ENCODE measurements around the gene NOX1.
"Not testable (repeated sequence)": the region's sequence is repeated elsewhere in the genome, so short reads cannot be mapped to it uniquely, and the experiment has no call there.

NOX1 gene

DNA sequence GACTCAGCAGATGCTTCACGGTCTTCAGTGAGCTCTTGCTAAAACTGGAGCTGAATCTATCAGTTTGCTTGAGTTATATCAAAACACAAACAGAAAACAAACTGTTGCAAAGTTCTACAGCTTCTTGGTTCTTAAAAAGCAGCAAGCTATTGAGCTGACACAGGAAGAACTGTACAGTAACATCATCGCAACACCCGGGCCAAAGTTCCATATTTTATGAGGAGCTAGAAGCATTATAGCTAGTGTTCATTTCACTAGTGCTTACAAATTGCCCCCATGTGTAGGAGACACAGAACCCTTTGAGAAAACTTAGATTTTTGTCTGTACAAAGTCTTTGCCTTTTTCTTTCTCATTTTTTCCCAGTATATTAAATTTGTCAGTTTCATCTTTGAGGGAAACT, 71.3 kb downstream of the NOX1 start:
- DNase-seq, result no peak
- TF ChIP-seq, protein P1, sequence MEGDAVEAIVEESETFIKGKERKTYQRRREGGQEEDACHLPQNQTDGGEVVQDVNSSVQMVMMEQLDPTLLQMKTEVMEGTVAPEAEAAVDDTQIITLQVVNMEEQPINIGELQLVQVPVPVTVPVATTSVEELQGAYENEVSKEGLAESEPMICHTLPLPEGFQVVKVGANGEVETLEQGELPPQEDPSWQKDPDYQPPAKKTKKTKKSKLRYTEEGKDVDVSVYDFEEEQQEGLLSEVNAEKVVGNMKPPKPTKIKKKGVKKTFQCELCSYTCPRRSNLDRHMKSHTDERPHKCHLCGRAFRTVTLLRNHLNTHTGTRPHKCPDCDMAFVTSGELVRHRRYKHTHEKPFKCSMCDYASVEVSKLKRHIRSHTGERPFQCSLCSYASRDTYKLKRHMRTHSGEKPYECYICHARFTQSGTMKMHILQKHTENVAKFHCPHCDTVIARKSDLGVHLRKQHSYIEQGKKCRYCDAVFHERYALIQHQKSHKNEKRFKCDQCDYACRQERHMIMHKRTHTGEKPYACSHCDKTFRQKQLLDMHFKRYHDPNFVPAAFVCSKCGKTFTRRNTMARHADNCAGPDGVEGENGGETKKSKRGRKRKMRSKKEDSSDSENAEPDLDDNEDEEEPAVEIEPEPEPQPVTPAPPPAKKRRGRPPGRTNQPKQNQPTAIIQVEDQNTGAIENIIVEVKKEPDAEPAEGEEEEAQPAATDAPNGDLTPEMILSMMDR (IDR thresholded peaks at IDR 0.05), result no peak
- intact Hi-C loops (cut with DNase I; ENCODE audit: low total_unique reads), result no loop called here
- Histone ChIP-seq H3K27me3 (no peaks in the 10 kb centered on the region), H3K9me3 (peaks cover 0 to 20% (median 15%) of the 10 kb centered on the region in 3 donors), H3K4me1 (no peaks in the 10 kb centered on the region), H3K36me3 (no peaks in the 10 kb centered on the region), H3K4me3 (no peak overlapping the region), H3K27ac (no peak overlapping the region)

DNA sequence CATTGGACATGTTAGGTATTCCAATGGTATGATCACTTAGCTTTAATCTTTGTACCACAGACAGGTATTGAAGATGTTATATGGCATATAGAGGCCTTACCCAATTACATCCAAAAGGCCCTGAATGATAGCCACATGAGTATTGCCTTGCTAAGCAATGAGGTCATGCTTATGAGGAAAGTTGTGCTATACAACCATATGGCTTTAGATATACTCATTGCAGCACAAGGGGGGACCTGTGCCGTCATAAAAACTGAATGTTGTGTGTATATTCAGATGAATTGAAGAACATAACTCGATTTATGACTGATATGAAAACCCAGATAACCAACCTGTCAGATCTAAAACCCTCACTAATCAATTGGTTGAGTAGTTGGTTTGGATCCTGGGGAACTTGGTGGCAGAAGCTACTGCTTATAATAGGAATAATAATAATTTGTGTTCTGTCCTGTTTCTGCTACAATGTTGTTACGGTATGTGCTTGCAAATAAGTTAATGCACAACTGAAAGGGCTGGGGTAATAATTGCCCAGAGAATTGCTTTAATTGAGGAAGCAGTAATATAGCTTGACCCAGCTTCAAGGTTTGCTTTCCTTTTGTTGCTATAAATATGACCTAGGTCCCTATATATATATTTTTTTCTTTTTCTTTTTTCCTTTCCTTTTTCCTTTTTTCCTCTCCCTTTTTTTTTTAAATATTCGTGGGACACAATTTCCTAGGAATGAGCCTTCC, 75.5 kb downstream of the NOX1 start:
- H3K4me1 ChIP-seq, result no peaks in the 10 kb centered on the region
- no peaks in the 10 kb centered on the region for H3K36me3 ChIP-seq
- H3K27me3 ChIP-seq, result no peaks in the 10 kb centered on the region
- no peak overlapping the region for H3K27ac ChIP-seq
- TF ChIP-seq, protein P1 (IDR thresholded peaks at IDR 0.05), result no peak
- DNase-seq, result no peak
- no peak overlapping the region for H3K4me3 ChIP-seq
- intact Hi-C loops (cut with DNase I; ENCODE audit: low total_unique reads), result no loop called here
- no peaks in the 10 kb centered on the region for H3K9me3 ChIP-seq

DNA sequence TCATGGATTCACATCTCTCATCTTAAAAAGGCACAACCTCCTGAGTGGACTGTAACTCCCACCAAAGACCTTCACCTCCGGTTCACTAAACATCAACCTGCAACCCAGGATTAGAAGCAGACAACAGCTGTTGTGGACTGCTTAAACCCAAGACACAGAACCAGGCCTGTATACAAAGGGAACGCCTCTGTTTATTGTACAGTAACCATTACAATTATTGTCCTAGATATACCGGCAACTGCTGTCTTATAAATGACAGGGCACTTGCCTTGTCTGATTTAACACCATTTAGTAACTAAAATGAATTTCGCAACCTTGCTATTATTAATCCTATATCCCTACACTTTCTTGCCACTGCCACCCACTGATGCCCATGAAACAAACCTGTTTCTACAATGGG, 76.8 kb downstream of the NOX1 start:
- H3K27me3 ChIP-seq, result no peaks in the 10 kb centered on the region
- intact Hi-C loops (cut with DNase I; ENCODE audit: low total_unique reads), result no loop called here
- TF ChIP-seq, protein P1 (IDR thresholded peaks at IDR 0.05), result no peak
- no peak overlapping the region for H3K4me3 ChIP-seq
- no peak overlapping the region for H3K27ac ChIP-seq
- no peaks in the 10 kb centered on the region for H3K9me3 ChIP-seq
- DNase-seq, result no peak
- no peaks in the 10 kb centered on the region for H3K36me3 ChIP-seq
- H3K4me1 ChIP-seq, result no peaks in the 10 kb centered on the region

DNA sequence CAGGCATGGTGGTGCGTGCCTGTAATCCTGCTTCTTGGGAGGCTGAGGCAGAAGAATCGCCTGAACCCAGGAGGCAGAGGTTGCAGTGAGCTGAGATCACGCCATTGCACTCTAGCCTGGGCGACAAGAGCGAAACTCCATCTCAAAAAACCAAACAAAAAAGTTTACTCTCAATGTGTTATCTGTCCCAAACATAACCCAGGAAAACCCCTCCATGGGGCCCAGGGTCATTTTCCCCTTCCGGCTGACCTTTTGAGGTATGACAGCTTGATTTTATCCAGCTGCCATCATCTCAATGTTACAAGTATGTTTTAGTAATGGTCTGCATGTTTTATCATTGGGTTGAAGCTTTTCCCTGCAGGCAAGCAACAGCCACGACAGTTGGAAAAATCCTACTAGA, 77.8 kb downstream of the NOX1 start:
- H3K36me3 ChIP-seq; H3K27me3 ChIP-seq; H3K27ac ChIP-seq; DNase-seq; H3K9me3 ChIP-seq; H3K4me3 ChIP-seq; H3K4me1 ChIP-seq; intact Hi-C loops (cut with DNase I; ENCODE audit: low total_unique reads): not testable (repeated sequence)

All from tibial artery (tissue), 4 donors.